Activated naive CD4-positive, alpha-beta T cell treated with anti-CD3 and anti-CD28 coated beads, Interleukin-2, amount 50 U/mL, for 72 hours (primary cell): ENCODE measurements around the gene FSTL5. TPM values are rescaled to one million over a fixed set of nuclear protein-coding genes. Genes with fewer than 3 reads are reported as not detected.
"Not testable (repeated sequence)": the region's sequence is repeated elsewhere in the genome, so short reads cannot be mapped to it uniquely, and the experiment has no call there.

Source experiments
- ATAC-seq, 2 donors: fragments of 150-1000 bp; cut with Tn5 transposase; 2 replicates each; pipeline ENCODE4 v1.10.0; 2021; ENCODE audit warnings: mild to moderate bottlenecking in 2 of 2, moderate library complexity in 2 of 2
- DNase-seq, 2 donors: peaks; one replicate each; pipeline ENCODE4 v3.0.0; 2021 to 2022; ENCODE audit warnings: low spot score in 2 of 2
- H3K27ac Mint-ChIP-seq, 2 donors: one replicate each; pipeline ENCODE4 v1.8.0; 2022; ENCODE audit warnings: mild to moderate bottlenecking in 2 of 2, mixed read lengths in 2 of 2
- H3K36me3 Mint-ChIP-seq, 2 donors: one replicate each; pipeline ENCODE4 v1.8.0; 2022; ENCODE audit warnings: mixed read lengths in 2 of 2
- H3K9me3 Mint-ChIP-seq, 2 donors: one replicate each; pipeline ENCODE4 v1.8.0; 2022; ENCODE audit warnings: mixed read lengths in 2 of 2
- total RNA-seq, 2 donors: library from RNA; stranded (reverse); gene quantifications; one replicate each; pipeline ENCODE4 v1.2.3, GENCODE V29; 2022

The FSTL5 gene
- total RNA-seq, 2 donors from 2014 or later = not detected

- H3K27ac Mint-ChIP-seq = no peak overlapping the region
- DNase-seq = no peak
Measured at GRCh38 chr4:162116095-162116779, 47.6 kb downstream of the FSTL5 start.

GRCh38 chr4:162115333-162115732, 48.5 kb downstream of the FSTL5 start:
- DNase-seq = no peak
- no peak for ATAC-seq
- H3K9me3 Mint-ChIP-seq = peaks cover 10 to 23% of the 10 kb centered on the region in 2 donors
- H3K27ac Mint-ChIP-seq = no peak overlapping the region
- no peaks in the 10 kb centered on the region for H3K36me3 Mint-ChIP-seq

More at GRCh38 chr4:162116095-162116779, 47.6 kb downstream of the FSTL5 start:
- ATAC-seq = no peak
- Mint-ChIP-seq H3K9me3 (peaks cover 10 to 23% of the 10 kb centered on the region in 2 donors), H3K36me3 (no peaks in the 10 kb centered on the region)

DNA sequence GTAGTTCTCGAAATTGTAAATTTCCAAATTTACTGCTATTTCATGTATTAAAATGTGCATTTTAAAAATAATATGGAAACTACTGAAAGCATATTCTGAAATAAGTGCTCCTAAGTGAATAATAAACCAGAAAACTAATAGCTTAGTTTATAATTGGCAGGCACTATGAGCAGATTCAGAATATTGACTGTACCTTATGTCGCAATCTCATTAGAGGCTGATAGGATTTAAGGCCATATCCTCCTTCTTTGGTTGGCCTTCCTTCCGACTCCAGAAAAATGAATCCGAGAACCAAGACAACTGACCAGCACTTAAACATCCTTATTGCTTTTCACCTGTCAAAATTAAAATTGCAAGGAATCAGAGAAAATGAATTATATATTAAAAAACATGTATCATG, 52.7 kb downstream of the FSTL5 start:
- Mint-ChIP-seq H3K9me3 (peaks cover 14 to 28% of the 10 kb centered on the region in 2 donors), H3K27ac (no peak overlapping the region), H3K36me3 (no peaks in the 10 kb centered on the region)
- DNase-seq (no peak), ATAC-seq (no peak)

DNA sequence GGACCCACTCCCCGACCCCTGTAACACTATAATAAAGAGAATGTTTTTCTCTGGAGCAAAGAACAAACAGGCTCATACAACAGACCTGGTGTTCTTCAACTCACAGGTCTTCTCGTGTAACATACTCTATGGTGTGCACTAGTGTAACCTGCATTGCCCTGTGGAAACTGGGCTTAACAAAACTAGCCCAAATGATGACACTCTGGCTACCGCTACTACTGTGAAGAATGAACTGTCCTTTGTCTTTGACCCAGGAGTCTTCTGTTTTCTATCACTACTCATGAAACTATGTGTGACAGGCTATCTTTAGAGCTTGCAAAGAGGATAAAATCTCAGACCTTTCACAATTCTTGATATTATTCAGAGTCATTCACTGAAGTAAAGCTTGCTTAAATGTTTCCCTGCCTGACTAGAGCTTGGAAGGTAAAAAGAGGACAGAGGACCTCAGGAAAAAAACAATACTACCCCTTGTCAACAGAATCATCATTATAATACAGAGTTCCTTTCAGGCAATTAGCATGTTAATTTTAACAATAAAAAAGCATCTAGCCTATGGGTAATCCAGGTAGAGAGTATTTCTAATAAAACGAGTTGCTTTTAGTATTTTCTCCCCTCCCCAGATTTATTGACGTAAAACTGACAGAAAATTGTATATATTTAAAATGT, 59.2 kb downstream of the FSTL5 start:
- Mint-ChIP-seq H3K27ac (no peak overlapping the region), H3K9me3 (peaks cover 16 to 20% of the 10 kb centered on the region in 2 donors), H3K36me3 (no peaks in the 10 kb centered on the region)
- no peak for ATAC-seq
- no peak for DNase-seq

DNA sequence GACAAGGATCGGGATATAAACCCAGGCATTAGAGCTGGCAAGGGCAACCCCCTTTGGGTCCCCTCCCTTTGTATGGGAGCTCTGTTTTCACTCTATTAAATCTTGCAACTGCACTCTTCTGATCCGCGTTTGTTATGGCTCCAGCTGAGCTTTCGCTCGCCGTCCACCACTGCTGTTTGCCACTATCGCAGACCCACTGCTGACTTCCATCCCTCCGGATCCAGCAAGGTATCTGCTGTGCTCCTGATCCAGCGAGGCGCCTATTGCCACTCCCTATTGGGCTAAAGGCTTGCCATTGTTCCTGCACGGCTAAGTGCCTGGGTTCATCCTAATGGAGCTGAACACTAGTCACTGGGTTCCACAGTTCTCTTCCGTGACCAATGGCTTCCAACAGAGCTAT, 59.9 kb downstream of the FSTL5 start:
- peaks cover 16 to 20% of the 10 kb centered on the region in 2 donors for H3K9me3 Mint-ChIP-seq
- not testable (repeated sequence) for H3K27ac Mint-ChIP-seq, ATAC-seq, DNase-seq, H3K36me3 Mint-ChIP-seq

DNA sequence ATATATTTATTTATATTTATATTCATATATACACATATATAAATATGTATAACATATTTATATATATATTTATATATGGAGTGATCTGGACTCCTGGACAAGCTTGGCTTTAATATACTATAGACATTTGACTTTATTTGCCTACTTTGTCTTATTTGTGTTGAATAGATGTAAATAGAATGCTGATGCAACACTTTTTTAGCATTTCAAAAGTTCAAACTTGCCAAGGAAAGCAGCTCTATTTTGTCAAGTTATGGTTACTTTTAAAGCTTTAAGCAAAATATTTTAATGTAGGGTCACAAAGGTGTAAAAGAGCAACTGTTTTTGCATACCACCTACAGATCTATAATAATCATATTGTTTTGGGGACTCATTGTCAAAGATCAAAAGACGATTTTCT, 61.1 kb downstream of the FSTL5 start:
- H3K27ac Mint-ChIP-seq = no peak overlapping the region
- peaks cover 20 to 22% of the 10 kb centered on the region in 2 donors for H3K9me3 Mint-ChIP-seq
- DNase-seq = no peak
- no peaks in the 10 kb centered on the region for H3K36me3 Mint-ChIP-seq
- no peak for ATAC-seq

DNA sequence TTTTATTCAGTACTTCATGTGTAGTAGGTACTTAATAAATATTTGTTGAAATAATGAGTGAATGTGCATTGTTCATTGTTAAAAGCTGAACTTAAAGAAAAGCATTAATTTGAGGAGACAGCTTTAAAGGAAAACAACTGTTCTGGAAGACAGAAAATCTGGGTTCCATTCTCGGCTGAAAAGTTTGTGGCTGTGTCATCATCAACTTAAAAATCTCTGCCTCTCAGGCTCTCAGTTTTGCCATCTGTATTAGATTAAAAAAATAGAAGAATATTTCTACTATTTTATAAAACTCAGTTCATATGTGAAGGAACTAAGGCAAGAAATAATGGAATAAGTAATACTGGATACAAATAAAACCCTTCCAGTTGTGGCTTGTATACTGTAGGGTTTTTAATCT, 62.5 kb downstream of the FSTL5 start:
- Mint-ChIP-seq H3K36me3 (no peaks in the 10 kb centered on the region), H3K9me3 (peaks cover 18 to 21% of the 10 kb centered on the region in 2 donors), H3K27ac (no peak overlapping the region)
- ATAC-seq (no peak), DNase-seq (no peak)

DNA sequence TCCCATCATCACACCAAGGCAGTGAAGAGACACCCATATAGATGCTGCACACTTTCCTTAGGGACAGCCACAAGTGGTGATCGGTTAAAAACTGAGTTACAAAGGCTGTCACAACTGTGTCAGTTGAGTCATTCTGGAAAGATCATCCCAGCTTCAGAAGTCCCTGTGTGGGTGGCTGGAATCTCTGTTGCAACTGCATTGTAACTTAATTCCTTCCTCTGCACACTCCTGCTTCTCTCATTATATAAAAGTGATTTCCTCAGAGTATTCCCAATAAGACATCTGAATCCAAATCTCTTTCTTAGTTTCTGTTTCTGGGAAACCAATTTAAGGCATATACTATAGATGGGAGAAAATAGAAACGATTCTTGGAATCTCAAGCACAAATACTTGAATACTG, 88.1 kb downstream of the FSTL5 start:
- DNase-seq = no peak
- Mint-ChIP-seq H3K27ac (no peak overlapping the region), H3K36me3 (no peaks in the 10 kb centered on the region), H3K9me3 (peaks cover 3% of the 10 kb centered on the region in 2 donors)
- ATAC-seq = no peak

DNA sequence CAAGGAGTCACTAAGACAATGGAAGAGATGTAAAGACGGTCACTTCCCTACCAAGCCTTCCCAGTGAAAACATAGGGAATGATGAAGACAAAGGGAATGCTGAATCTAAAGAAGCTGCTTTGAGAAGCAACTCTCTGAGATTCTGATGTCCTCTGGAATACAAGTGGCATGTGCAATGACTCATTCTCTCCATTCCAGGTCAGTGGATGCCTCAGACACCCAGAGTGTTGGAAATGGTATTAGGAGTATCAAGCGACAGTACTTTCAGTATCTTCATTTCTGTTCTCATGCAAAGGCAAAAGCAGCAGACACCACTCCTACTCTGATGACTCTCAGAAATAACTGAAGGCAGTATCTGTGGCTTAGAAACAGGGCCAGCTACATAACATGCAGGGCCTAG, 102.6 kb downstream of the FSTL5 start:
- ATAC-seq = no peak
- H3K36me3 Mint-ChIP-seq = no peaks in the 10 kb centered on the region
- H3K27ac Mint-ChIP-seq = no peak overlapping the region
- H3K9me3 Mint-ChIP-seq = peaks cover 11 to 14% of the 10 kb centered on the region in 2 donors
- DNase-seq = no peak

GRCh38 chr4:162059656-162060055, 104.1 kb downstream of the FSTL5 start:
- Mint-ChIP-seq H3K9me3 (peaks cover 8 to 12% of the 10 kb centered on the region in 2 donors), H3K27ac (no peak overlapping the region), H3K36me3 (no peaks in the 10 kb centered on the region)
- DNase-seq (no peak), ATAC-seq (no peak)

- Mint-ChIP-seq H3K36me3 (no peaks in the 10 kb centered on the region), H3K27ac (no peak overlapping the region), H3K9me3 (peaks cover 7 to 8% of the 10 kb centered on the region in 2 donors)
- ATAC-seq = no peak
- no peak for DNase-seq
Measured at GRCh38 chr4:162056990-162057389, 106.8 kb downstream of the FSTL5 start.

DNA sequence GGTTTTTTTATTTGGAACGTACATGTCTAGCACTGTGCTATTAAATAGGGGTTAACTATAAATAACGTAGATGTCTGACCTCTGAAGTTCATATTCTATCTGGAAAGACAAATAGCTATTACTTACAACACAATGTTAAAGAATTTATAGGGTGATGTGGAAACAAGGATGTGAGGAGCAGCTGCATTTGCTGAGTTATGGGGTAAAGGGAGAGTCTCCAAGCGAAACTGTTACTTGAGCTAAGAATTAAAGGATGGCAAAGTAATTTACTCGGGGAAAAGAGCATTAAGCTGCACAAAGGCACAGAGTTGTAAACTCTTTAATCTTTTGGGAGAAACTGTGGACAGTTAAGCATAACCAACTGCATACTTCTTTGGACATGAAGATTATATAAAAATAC, 117.7 kb downstream of the FSTL5 start:
- Mint-ChIP-seq H3K9me3 (peaks cover under 1 to 9% of the 10 kb centered on the region in 2 donors), H3K27ac (no peak overlapping the region), H3K36me3 (no peaks in the 10 kb centered on the region)
- DNase-seq (no peak), ATAC-seq (no peak)

GRCh38 chr4:162038112-162038511, 125.7 kb downstream of the FSTL5 start:
- Mint-ChIP-seq H3K36me3 (no peaks in the 10 kb centered on the region), H3K9me3 (peaks cover 5 to 8% of the 10 kb centered on the region in 2 donors), H3K27ac (no peak overlapping the region)
- no peak for ATAC-seq
- DNase-seq = no peak

DNA sequence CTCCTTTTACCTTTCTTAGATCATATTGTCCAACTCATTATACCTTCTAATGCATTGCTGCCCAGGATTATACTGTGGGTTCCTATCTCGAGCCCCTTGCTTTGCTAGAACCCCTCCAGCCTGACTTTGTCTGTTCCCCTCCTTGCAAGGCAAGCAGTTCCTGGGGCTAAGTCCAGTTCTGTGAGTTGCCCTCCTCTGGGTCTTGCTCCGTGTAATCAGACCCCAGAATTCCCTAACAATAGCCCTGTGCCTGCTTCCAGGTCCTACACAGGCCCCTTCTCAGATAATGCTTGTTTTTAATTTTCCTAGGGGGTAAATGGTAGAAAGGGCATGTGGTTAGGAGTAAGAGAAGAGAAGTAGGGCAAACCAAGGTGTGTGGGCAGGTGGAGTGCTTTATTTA, 145.9 kb downstream of the FSTL5 start:
- H3K27ac Mint-ChIP-seq = no peak overlapping the region
- ATAC-seq (no peak), DNase-seq (no peak)
- H3K36me3 Mint-ChIP-seq = no peaks in the 10 kb centered on the region
- peaks cover 4 to 16% of the 10 kb centered on the region in 2 donors for H3K9me3 Mint-ChIP-seq

DNA sequence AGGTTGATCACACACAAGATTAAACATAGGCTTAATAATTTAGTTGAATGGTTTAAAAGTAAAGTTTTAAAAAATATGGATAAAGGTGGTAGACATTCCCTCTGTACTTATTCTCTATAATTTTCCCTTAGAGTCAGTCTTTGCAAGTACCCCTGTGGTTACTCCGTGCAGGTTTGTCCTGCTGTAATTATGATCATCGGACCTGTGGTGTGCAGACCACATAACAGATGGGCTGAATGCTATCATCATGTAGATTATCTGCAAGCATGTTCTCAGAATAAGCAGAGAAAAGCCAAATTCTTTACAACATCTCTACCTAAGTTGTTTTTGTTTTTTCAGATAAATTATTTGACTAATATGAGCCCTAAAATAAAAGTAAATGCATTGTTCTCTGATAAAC, 146.8 kb downstream of the FSTL5 start:
- Mint-ChIP-seq H3K36me3 (no peaks in the 10 kb centered on the region), H3K27ac (no peak overlapping the region), H3K9me3 (peaks cover 0 to 16% of the 10 kb centered on the region in 2 donors)
- DNase-seq (no peak), ATAC-seq (no peak)

- no peaks in the 10 kb centered on the region for H3K36me3 Mint-ChIP-seq
- no peak overlapping the region for H3K27ac Mint-ChIP-seq
- DNase-seq = no peak
- peaks cover 0 to 11% of the 10 kb centered on the region in 2 donors for H3K9me3 Mint-ChIP-seq
- no peak for ATAC-seq
Measured at GRCh38 chr4:162016219-162016618, 147.6 kb downstream of the FSTL5 start.

DNA sequence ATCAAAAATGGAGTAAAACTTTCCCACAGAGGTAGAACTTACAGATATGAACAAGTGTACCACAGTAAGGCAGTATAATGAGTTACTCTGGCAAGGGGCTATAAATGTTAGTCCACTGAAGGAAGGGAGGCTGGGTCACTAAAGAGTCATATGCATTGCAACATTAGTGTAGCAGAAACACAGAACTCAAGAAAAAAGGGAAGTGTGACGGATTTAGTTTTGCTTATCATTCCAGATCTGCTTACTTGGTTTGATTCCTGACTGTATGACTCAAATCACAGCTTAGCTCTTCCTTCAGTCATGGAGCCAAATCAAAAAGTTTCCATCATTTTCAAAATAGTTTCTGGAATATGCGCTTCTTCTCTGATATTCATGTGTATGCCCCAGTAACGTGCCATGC, 148.7 kb downstream of the FSTL5 start:
- DNase-seq (no peak), ATAC-seq (no peak)
- Mint-ChIP-seq H3K36me3 (no peaks in the 10 kb centered on the region), H3K9me3 (peaks cover 0 to 11% of the 10 kb centered on the region in 2 donors), H3K27ac (no peak overlapping the region)

DNA sequence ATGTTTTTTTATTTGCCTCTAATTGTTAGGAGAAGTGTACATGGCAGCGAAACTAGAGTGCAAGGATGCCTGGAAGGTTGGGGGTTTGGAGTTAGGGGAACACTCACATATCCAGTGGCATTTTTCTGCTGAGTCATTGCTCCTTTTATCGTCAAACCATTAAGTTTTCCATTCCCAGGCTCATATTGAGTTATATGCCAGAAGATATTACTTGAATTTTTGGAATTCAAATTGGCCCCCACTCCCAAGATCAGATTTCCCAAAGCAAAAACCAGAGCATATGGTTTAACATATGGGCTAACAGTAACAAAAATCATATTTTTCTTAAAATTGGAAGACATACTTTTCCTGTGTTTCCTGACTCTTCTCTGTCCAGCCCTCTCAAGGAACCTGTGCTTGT, 152.7 kb downstream of the FSTL5 start:
- DNase-seq (no peak), ATAC-seq (no peak)
- Mint-ChIP-seq H3K36me3 (no peaks in the 10 kb centered on the region), H3K9me3 (peaks cover 0 to 11% of the 10 kb centered on the region in 2 donors), H3K27ac (no peak overlapping the region)
